Measurements from ENCODE around the gene PDE11A. TPM values are rescaled to one million over a fixed set of nuclear protein-coding genes. Genes with fewer than 3 reads are reported as not detected.

The PDE11A gene
- total RNA-seq, 1 donor from 2014 or later = 0.75 TPM

- H3K27me3 ChIP-seq = no peaks in the 10 kb centered on the region
- TF ChIP-seq CTCF (IDR thresholded peaks at IDR 0.05) = no peak
- no peaks in the 10 kb centered on the region for H3K36me3 ChIP-seq
- no peak overlapping the region for H3K27ac ChIP-seq
- H3K4me1 ChIP-seq = no peaks in the 10 kb centered on the region
- no peaks in the 10 kb centered on the region for H3K9me3 ChIP-seq
- H3K4me3 ChIP-seq = no peak overlapping the region
- no peak for DNase-seq (ENCODE audit: low spot score in 2 of 2)
- intact Hi-C loops (cut with DNase I) = no loop called here
These were observed 378.8 kb downstream of the PDE11A start for GRCh38 chr2:177693658-177694339.

- Histone ChIP-seq H3K36me3 (no peaks in the 10 kb centered on the region), H3K9me3 (no peaks in the 10 kb centered on the region), H3K4me3 (no peak overlapping the region), H3K27ac (no peak overlapping the region), H3K4me1 (no peaks in the 10 kb centered on the region), H3K27me3 (no peaks in the 10 kb centered on the region)
- intact Hi-C loops (cut with DNase I) = no loop called here
- no peak for TF ChIP-seq CTCF (IDR thresholded peaks at IDR 0.05)
- no peak for DNase-seq (ENCODE audit: low spot score in 2 of 2)
These were observed 379.8 kb downstream of the PDE11A start for GRCh38 chr2:177692783-177693269.

- intact Hi-C loops (cut with DNase I) = no loop called here
- no peak overlapping the region for H3K27ac ChIP-seq
These were observed 380.4 kb downstream of the PDE11A start for GRCh38 chr2:177692042-177692782.

GRCh38 chr2:177691177-177691576, 381.4 kb downstream of the PDE11A start:
- no peak for DNase-seq (ENCODE audit: low spot score in 2 of 2)
- no peaks in the 10 kb centered on the region for H3K27me3 ChIP-seq
- H3K4me3 ChIP-seq = no peak overlapping the region
- intact Hi-C loops (cut with DNase I) = no loop called here
- H3K27ac ChIP-seq = no peak overlapping the region
- no peaks in the 10 kb centered on the region for H3K4me1 ChIP-seq
- no peaks in the 10 kb centered on the region for H3K9me3 ChIP-seq
- no peaks in the 10 kb centered on the region for H3K36me3 ChIP-seq
- TF ChIP-seq CTCF (IDR thresholded peaks at IDR 0.05) = no peak

More at GRCh38 chr2:177692042-177692782, 380.4 kb downstream of the PDE11A start:
- Histone ChIP-seq H3K4me1 (no peaks in the 10 kb centered on the region), H3K27me3 (no peaks in the 10 kb centered on the region), H3K4me3 (no peak overlapping the region), H3K36me3 (no peaks in the 10 kb centered on the region), H3K9me3 (no peaks in the 10 kb centered on the region)
- no peak for TF ChIP-seq CTCF (IDR thresholded peaks at IDR 0.05)
- no peak for DNase-seq (ENCODE audit: low spot score in 2 of 2)

- H3K9me3 ChIP-seq = no peaks in the 10 kb centered on the region
- H3K27me3 ChIP-seq = no peaks in the 10 kb centered on the region
- no peak for TF ChIP-seq CTCF (IDR thresholded peaks at IDR 0.05)
- no peak overlapping the region for H3K27ac ChIP-seq
- no peak for DNase-seq (ENCODE audit: low spot score in 2 of 2)
- no peaks in the 10 kb centered on the region for H3K4me1 ChIP-seq
- H3K36me3 ChIP-seq = no peaks in the 10 kb centered on the region
- H3K4me3 ChIP-seq = no peak overlapping the region
- intact Hi-C loops (cut with DNase I) = no loop called here
These were observed 383.0 kb downstream of the PDE11A start for GRCh38 chr2:177689623-177690022.
